K562 (cell line): ENCODE measurements around the gene EWSR1. TPM values are rescaled to one million over a fixed set of nuclear protein-coding genes. Genes with fewer than 3 reads are reported as not detected.

Experiments used
- EHMT2 ChIP-seq: fragments of 450-650 bp; IDR thresholded peaks from 2 replicates; pipeline ENCODE4 v1.6.1; 2018; ENCODE audit warnings: antibody characterized with exemption
- ELK3 ChIP-seq: fragments of 450-650 bp; formaldehyde crosslinking; IDR thresholded peaks from 2 replicates; pipeline ENCODE4 v1.4.0; 2020; ENCODE audit warnings: mild to moderate bottlenecking
- FOXA1 ChIP-seq: fragments of 450-650 bp; IDR thresholded peaks from 2 replicates; pipeline ENCODE4 v1.6.1; 2016; ENCODE audit warnings: mild to moderate bottlenecking, borderline replicate concordance
- GTF2F1 ChIP-seq: IDR thresholded peaks from 2 replicates; pipeline ENCODE4 v1.6.1; 2011; ENCODE audit warnings: low read depth, low read length, improper control_type of control experiment
- MTF1 ChIP-seq: fragments of 250-450 bp; sonication (Bioruptor Pico); IDR thresholded peaks from 2 replicates; pipeline ENCODE4 v1.9.0; 2021; ENCODE audit warnings: moderate library complexity, mild to moderate bottlenecking, inconsistent platforms, borderline replicate concordance
- SAP30 ChIP-seq: fragments of 200-600 bp; sonication (generic); IDR thresholded peaks from 2 replicates; pipeline ENCODE4 v1.6.1; 2012; ENCODE audit warnings: borderline replicate concordance, low read depth, mild to moderate bottlenecking, moderate library complexity, low read length, control low read depth, inconsistent platforms; ENCODE audit not compliant: insufficient read depth, poor library complexity, severe bottlenecking
- SRF ChIP-seq, 2 experiments: fragments of 250-450, 450-650 bp in 1 of 2; sonication (Bioruptor Pico) in 1 of 2; sonication (generic) in 1 of 2; formaldehyde crosslinking; IDR thresholded peaks; 2 replicates each; pipeline versions ENCODE4 v1.5.0 to v1.5.1; 2020 to 2022; ENCODE audit warnings: mild to moderate bottlenecking in 1 of 2, missing genetic modification reagents in 1 of 2
- TARDBP ChIP-seq: fragments of 450-650 bp; IDR thresholded peaks from 2 replicates; pipeline ENCODE4 v1.6.1; 2016
- TBL1XR1 ChIP-seq, 2 experiments: IDR thresholded peaks; 2 replicates each; pipeline ENCODE4 v1.6.1; 2012; ENCODE audit warnings: improper control_type of control experiment in 2 of 2, low read length in 2 of 2, mild to moderate bottlenecking in 1 of 2
- ZBED1 ChIP-seq: IDR thresholded peaks from 2 replicates; pipeline ENCODE4 v1.6.1; 2014
- ZHX1 ChIP-seq: fragments of 150-350 bp; conservative IDR thresholded peaks from 2 replicates; pipeline ENCODE4 v1.6.1; 2014; ENCODE audit warnings: low read length
- polyA plus RNA-seq, 8 experiments: library from polyadenylated mRNA; depleted of rRNA in 4 of 8; stranded (reverse) in 5 of 8; unstranded in 3 of 8; fragments of >200 nt; fragmentation: Nextera tagmentation in 2 of 8; fragmentation: Illumina TruSeq in 1 of 8; extraction: Ambion mirVana in 2 of 8; extraction: Trizol in 1 of 8; gene quantifications; 2 replicates each; pipeline versions ENCODE4 v1.2.1 to v1.2.3, GENCODE V29; 2011 to 2014; ENCODE audit warnings: inconsistent platforms in 1 of 8, missing spikeins in 1 of 8
- total RNA-seq, 7 experiments: library from RNA; depleted of rRNA in 6 of 7; stranded (reverse); fragments of >200 nt in 6 of 7; fragmentation: Illumina TruSeq in 2 of 7; extraction: Trizol in 2 of 7; gene quantifications; 2 replicates each; pipeline versions ENCODE4 v1.2.1 to v1.2.3, GENCODE V29; 2011 to 2021; ENCODE audit warnings: low replicate concordance in 1 of 7

The EWSR1 gene
- total and polyA plus RNA-seq, 9 of the 15 experiments (the other 6 are each of a cell fraction or from before 2014, with no cell fraction given), result 83.3 to 450 (median 239) TPM

GRCh38 chr22:29345932-29346331, 77.9 kb downstream of the EWSR1 start (continued):
- TF ChIP-seq ELK3 (no peak), FOXA1 (no peak), TARDBP (no peak), GTF2F1 (no peak), MTF1 (CRISPR knock-in tag) (no peak), ZBED1 (no peak), SAP30 (no peak), SRF (CRISPR knock-in tag; IDR thresholded peaks at IDR 0.05) (no peak), EHMT2 (no peak), ZHX1 (no peak), TBL1XR1 (IDR thresholded peaks at IDR 0.05; ENCODE audit: low read length in 2 of 2) (no peak)
